GM13977 (cell line): ENCODE results near the gene DGCR8.

Experiments
- DNase-seq: peaks from one replicate; pipeline ENCODE4 v3.0.0; 2012; ENCODE audit warnings: low spot score
- in situ Hi-C: fragments of 300-500 bp; cut with MboI; formaldehyde crosslinking; loops from one replicate; pipeline ENCODE4 v1.12.0; 2022; ENCODE audit warnings: low sequenced_read_pairs, low pct_unique_long_range_greater_than_20kb, mixed read lengths, inconsistent platforms; ENCODE audit not compliant: unreplicated experiment
- TF ChIP-seq, protein P1 (sequence below): IDR thresholded peaks from 2 replicates; pipeline ENCODE4 v1.5.1; 2012; ENCODE audit warnings: mild to moderate bottlenecking, control low read depth; ENCODE audit not compliant: insufficient read depth; ENCODE audit errors: extremely low read depth, missing control alignments

Gene DGCR8

DNA sequence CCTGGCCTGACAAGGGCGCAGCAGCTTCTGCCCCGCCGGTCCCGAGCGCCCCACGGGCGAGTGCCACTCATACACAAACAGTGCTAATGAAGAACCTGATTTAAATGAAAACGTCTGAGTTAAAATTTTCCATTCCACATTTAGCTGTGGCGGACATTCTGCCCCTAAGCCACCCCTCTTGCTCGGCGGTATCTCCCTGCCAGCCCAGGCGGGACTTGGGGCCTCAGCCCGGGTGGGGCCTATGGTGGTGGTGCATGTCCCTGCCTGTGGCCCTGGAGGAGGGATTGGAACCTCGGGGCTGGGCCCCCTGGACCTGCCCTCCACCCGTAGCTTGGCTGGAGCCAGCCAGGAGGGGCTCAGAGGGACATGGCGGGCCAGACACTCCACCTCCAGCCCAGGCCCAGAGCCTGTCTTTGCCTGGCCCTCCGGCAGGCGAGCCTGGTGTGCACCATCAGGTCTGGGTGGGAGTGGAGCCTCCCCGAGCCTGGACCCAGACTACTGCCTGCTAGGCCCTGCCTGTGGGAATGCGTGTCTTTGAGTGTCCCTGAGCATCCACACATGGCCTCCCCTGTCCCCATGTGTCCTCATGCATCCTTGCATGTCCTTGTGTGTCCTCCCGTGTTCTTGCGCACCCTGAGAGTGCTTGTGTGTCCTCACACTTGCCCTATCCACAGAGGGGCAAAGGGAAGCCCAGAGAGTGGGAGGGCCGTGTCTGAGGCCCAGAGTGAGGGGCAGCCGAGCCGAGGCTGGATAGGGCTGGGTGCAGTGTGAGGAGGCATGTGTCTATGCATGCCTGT is 56.0 kb downstream of the DGCR8 start:
- TF ChIP-seq, protein P1, sequence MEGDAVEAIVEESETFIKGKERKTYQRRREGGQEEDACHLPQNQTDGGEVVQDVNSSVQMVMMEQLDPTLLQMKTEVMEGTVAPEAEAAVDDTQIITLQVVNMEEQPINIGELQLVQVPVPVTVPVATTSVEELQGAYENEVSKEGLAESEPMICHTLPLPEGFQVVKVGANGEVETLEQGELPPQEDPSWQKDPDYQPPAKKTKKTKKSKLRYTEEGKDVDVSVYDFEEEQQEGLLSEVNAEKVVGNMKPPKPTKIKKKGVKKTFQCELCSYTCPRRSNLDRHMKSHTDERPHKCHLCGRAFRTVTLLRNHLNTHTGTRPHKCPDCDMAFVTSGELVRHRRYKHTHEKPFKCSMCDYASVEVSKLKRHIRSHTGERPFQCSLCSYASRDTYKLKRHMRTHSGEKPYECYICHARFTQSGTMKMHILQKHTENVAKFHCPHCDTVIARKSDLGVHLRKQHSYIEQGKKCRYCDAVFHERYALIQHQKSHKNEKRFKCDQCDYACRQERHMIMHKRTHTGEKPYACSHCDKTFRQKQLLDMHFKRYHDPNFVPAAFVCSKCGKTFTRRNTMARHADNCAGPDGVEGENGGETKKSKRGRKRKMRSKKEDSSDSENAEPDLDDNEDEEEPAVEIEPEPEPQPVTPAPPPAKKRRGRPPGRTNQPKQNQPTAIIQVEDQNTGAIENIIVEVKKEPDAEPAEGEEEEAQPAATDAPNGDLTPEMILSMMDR, result no peak
- DNase-seq, result no peak

DNA sequence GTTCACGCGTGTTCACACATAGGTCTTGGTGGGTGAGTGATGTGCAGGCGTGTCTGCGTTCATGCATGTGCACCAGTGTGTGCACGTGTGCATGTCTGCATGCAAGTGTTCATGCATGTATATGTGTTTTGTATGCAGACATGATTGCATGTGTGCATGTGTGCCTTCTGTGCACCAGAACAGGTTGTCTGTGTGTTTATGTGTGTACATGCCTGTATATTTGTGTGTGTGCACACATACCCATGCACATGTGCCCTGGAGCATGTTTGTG is 56.5 kb downstream of the DGCR8 start:
- in situ Hi-C loops, result no loop called here
- TF ChIP-seq, protein P1, result no peak
- DNase-seq, result no peak

More for the DNA sequence above, 56.0 kb downstream of the DGCR8 start:
- in situ Hi-C loops, result no loop called here

DNA sequence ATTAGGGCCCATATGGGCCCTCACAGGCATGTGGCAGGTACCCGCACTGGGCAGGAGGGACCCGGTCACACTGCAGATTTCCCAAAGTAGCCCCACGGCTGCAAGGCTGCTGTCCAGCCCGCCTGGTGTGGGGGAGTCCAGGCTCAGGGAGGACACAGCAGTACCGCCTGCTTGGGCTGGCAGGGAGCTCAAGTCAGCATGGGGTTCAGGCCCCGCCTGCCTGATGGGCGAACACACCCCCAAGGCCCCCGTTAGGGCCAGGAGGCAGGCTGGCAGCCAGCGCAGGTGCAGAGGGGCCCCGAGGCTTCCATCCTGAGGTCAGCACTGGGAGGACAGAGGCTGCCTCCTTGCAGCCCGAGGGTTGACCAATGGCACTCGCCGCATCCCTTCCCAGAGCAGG is 57.1 kb downstream of the DGCR8 start:
- in situ Hi-C loops, result no loop called here
- DNase-seq, result no peak
- TF ChIP-seq, protein P1, result no peak

DNA sequence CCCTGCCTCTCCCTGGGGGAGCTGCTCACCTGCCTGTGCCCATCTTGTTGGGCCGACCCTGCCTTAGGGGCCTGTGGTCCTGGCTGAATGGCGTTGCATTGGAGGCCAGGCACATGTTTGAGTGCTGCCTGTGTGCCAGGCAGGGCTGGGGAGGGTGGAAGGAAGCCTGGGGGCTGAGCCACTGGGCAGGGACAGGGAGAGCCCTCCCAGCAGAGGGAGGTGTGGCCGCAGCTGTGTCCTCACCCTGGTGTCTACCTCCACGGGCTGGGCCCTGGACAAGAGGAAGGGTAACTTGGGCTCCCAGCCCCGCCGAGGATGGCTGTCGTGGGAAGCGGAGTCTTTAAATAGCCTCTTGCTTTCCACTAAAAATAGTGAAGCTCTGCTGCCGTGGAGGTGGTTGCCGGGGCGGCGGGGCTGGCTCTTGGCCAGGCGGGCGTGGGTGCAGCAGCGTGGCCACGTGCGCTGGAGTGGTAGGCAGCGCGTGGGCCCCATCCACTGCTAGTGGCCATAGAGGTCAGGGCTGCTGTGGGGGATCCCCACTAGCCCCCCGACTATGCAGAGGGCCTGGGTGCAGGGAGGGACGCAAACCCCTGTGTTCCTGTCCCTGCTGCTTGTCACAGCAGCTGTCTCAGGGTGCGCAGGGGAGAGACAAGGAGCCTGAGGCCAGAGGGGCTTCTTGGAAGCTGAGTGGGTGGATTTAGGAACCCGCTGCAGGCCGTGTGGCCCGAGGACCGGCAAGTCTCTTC is 57.8 kb downstream of the DGCR8 start:
- DNase-seq, result no peak
- in situ Hi-C loops, result no loop called here
- TF ChIP-seq, protein P1, result no peak

DNA sequence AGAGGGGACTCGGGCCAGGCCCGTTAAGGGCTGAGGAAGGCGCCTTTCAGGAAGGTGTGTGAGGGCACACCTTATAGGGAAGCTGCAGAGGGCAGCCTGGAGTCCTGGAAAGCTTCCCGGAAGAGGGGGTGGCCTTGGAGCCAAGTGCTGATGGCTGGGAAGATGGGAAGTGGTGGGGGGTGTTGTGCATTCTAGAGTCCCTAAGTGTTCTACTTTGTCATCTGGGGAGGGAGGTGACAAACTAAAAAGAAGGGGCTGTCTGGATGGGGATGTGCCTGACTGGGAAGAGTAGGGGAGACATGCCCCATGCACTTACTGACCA is 58.3 kb downstream of the DGCR8 start:
- no peak for DNase-seq
- in situ Hi-C loops, result no loop called here
- TF ChIP-seq, protein P1, result no peak

DNA sequence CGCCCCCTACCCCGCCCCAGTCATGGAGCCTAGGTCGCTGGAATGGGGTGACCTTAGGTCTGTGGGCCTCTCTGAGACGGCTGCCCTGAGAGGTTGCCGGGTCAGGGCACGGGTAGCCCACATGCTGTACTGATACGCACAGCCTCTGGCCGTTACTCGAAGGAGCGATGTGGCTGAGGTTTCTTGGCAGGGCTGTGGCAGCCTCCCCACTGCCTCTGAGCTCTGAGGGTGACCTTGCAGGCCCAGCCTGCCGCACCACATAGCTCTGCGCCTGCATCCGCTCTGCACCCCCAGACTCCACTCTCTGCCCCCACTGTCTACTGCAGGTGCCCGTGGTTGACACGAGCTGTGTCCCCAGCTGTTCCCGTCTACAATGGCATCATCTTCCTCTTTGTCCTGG is 58.8 kb downstream of the DGCR8 start:
- in situ Hi-C loops, result no loop called here
- TF ChIP-seq, protein P1, result no peak
- DNase-seq, result no peak
